HG02943 (cell line): ENCODE data around the gene HBQ1.
"Not testable (repeated sequence)": the region's sequence is repeated elsewhere in the genome, so short reads cannot be mapped to it uniquely, and the experiment has no call there.

Experiments
- ATAC-seq: cut with Tn5 transposase; IDR thresholded peaks from one replicate; pipeline ENCODE4 v1.9.1; 2021; ENCODE audit warnings: mild to moderate bottlenecking, low read depth, moderate library complexity; ENCODE audit not compliant: unreplicated experiment

The HBQ1 gene

DNA sequence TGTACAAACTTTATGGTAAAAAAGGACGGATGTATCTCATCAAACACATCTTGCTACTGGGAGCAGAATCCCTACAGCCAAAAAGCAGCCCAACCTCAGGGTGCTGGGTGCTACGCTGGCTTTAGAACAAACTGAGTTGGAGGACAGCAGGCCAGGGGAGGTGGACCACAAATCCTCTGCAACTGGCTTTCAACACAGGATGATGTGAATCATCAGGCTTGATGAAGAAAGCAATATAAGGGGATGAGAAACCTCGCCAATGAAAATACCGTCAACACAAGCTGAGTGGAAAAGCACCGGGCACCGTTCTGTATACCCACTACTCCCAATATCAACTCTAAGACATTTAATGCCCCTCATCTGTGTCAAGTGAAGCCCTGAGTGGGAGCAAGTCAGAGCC, 14.3 kb downstream of the HBQ1 start:
- ATAC-seq, result no peak

DNA sequence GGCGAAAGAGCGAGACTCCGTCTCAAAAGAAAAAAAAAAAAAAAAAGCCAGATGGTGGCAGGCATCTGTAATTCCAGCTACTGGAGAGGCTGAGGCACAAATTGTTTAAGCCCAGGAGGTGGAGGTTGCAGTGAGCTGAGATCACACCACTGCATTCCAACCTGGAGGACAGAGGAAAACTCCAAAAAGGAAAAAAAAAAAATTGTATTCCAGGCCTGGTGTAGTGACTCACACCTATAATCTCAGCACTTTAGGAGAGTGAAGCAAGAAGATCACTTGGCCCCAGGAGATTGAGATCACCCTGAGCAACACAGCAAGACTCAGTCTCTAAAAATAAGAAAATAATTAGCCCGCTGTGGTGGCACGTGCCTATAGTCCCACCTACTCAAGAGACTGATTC, 20.1 kb downstream of the HBQ1 start:
- ATAC-seq, result no peak

DNA sequence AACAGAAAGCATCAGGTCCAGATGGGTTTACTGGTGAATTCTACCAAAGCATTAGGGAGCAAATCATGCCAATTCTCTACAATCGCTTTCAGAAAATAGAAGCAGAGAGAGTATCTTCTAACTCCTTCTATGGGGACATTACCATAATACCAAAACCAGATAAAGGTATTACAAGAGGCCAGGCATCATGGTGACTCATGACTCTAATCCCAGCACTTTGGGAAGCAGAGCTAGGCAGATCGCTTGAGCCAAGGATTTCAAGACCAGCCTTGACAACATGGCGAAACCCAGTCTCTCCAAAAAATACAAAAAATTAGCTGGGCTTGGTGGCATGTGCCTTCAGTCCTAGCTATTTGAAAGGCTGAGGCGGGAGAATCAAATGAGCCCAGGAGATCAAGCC, 23.0 kb downstream of the HBQ1 start:
- no peak for ATAC-seq

DNA sequence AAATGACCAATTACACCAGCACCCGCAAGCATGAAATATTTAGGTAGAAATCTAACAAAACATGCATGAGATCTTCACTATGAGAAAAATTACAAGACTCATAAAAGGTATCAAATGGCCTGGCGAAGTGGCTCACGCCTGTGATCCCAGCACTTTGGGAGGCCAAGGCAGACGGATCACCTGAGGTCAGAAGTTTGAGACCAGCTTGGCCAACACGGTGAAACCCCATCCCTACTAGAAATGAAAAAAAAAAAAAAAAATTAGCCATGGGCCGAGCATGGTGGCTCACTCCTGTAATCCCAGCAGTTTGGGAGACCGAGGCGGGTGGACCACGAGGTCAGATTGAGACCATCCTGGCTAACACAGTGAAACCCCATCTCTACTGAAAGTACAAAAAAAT, 23.8 kb downstream of the HBQ1 start:
- not testable (repeated sequence) for ATAC-seq

DNA sequence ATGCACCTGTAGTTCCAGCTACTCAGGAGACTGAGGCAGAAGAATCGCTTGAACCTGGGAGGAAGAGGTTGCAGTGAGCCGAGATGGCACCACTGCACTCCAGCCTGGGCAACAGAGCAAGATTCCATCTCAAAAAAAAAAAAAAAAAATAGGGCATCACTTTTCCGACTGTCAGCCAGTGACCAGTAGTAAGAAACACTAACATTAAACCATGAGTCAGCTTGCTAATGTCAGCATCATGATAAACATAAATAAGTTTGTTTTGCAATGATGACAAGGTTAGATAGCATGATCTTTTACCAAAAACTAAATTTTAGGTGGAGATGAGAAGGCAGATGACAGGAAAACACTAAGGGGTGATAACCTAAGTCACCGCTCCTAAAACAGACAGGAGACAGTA, 29.1 kb downstream of the HBQ1 start:
- ATAC-seq, result not testable (repeated sequence)

DNA sequence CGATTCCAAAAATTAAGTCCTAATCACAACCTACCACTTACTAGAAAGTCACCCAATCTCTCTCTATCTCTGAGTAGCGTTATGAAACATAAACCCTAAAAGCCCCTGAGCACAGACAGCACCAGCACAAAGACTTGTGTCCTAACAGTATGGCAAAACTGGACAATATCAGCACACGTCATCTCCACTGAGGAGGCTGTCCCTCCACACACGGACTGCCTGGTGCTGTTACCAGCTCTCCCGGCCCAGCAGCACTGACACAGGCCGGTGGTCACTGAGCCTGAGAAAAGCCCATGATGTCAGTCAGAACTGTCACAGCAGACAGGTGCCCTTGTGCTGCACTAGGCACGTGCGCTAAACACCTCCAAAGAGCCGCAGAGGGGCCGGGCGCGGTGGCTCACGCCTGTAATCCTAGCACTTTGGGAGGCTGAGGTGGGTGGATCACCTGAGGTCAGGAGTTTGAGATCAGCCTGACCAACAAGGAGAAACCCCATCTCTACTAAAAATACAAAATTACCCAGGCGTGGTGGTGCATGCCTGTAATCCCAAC, 31.4 kb downstream of the HBQ1 start:
- ATAC-seq, result not testable (repeated sequence)

DNA sequence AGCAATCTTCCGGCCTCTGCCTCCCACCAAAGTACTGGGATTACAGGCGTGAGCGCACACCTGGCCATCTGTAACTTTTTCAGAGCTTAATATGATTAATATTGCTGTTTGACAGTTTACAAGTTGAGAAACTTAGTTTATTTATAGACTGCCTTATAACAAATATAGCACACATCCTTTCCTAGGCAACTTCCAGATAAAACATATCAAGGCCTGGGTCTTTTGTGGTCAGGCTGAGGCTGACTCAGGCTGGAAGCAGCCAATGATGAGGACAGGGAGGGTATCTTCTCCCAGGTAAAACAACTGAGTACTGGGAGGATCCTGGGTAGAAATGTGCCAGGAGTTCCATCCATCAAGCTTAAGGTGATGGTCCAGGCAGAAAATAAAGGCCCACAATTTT, 32.7 kb downstream of the HBQ1 start:
- no peak for ATAC-seq

DNA sequence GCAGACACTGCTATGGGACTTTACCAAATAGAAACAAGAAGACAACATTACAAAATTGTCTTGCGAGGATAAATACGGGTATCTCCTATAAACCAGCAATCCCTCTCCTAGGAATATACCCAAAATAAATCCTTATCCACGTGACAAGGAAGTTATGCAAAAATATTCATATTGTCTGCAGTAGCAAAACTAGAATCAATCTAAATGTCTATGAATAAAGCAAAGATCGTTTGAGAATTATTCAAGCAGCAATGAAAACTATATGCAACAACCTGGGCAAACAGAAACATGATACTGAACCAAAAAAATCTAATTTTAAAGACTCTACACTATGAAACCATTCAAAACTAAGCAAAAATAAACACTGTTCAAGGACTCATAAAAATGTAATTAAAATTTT, 39.8 kb downstream of the HBQ1 start:
- no peak for ATAC-seq

DNA sequence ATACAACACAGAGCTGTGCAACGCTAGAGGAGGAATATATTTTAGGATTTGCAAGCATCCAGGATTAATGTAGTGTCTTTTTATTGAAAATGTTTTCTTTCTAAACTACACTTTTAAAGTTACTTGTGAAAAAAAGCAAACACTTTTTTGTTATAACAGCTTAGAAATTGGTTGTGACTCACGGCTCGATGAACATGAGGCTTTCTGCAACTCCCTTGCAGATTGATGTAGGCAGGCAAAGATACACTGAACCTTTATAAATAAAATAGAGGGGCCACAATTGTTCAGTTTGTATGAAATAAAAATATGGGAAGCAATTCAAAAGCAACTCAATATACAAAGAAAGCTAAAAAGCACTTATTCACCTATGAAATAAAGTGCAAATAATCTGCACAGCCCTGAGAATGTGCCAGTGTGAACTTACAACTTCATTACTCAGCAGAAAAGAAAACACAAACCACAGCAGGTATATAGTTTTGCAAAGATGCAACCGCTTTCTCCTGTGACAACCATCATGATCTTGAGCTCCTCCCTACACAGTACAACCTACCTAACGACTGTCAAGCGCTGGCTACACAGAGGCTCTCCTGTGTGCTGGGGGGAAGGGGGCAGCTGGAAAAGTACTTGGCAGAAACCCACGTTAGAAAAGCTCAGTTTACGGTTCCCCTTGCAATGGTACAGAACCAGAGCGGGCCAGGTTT, 48.0 kb downstream of the HBQ1 start:
- no peak for ATAC-seq

DNA sequence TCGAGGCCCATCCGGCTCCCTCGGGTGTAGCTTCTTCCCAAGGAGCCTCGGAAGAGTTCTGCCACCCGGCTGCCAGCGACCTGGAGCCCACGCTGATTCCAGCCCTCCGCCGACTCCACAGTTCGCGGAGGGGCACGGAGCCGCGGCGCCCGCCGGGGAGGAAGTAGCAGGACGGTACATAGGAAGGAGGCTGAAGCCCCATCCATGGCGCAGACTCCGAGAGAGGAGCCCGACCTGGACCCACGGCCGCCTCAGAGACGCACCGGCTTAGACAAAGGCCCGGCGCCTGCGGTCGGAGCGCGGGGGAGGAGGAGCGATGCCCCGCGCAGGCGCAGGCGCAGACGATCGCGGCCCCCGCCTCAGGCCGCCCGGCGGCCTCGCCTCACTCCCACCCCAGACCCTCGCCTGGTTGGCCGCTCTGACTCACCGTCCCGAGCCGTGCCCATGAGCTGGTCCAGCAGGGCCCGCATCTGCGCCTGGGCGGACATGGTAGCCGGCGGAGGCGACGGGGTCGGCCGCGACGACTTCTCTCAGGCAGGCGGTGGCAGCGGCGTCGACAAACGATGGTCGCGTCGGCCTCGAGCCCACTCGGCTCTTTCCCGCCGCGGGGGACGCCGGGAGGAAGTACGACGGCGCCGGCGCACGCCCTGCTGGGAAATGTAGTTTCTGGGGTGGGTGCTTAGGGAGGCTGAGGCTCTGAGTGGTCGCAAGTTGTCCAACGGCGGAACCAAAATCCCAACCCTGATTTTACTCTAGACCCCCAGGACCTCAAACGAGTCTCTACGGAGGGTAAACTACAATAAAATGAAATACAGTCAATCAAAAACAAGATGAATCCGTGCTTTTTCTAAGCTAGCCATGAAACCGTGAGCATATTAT, 48.8 kb downstream of the HBQ1 start, which contains the start of gene LUC7L:
LUC7L (minus strand) TSS at position 598 of the 879 bp plus-strand sequence; CDS start at position 488, 110 bp downstream.
- ATAC-seq, result no peak

DNA sequence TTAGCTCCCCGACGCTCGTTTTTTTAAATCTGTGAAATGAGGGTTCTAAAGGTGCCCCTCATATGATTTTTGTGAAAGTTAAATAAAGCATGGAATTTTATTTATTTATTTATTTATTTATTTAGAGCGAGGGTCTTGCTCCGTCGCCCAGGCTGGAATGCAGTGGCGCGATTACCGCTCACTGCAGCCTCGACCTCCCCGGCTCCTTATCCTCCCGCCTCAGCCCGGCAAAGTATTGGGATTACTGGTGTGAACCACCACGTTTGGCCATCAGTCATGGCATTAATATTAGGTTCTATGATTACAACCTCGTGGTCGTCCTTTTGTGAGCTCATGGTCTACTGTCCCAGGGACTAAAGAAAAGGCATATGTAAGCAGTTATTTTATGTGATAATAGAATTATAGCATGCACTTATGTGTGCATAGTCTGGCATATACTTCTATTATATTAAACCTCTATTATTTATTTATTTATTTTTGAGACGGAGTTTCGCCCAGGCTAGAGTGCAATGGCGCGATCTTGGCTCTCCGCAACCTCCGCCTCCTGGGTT, 49.5 kb downstream of the HBQ1 start:
- no peak for ATAC-seq

DNA sequence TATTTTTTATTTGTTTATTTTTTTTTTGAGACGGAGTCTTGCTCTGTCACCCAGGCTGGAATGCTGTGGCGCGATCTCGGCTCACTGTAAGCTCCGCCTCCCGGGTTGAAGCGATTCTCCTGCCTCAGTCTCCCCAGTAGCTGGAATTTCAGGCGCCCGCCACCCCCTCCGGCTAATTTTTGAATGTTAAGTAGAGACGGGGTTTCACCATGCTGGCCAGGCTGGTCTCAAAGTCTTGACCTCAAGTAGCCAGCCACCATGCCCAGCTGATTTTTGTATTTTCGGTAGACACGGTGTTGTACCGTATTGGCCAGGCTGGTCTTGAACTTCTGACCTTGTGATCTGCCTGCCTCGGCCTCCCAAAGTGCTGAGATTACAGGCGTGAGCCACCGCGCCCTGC, 50.1 kb downstream of the HBQ1 start:
- ATAC-seq, result not testable (repeated sequence)
